Activated CD8-positive, alpha-beta memory T cell treated with anti-CD3 and anti-CD28 coated beads, Interleukin-2, amount 50 U/mL, for 24 hours (primary cell): Measurements from ENCODE around the gene CDKN2B-AS1.

Experiments
- DNase-seq: peaks from one replicate; pipeline ENCODE4 v3.0.0-alpha.2; 2020; ENCODE audit errors: extremely low read depth

CDKN2B-AS1 gene

DNA sequence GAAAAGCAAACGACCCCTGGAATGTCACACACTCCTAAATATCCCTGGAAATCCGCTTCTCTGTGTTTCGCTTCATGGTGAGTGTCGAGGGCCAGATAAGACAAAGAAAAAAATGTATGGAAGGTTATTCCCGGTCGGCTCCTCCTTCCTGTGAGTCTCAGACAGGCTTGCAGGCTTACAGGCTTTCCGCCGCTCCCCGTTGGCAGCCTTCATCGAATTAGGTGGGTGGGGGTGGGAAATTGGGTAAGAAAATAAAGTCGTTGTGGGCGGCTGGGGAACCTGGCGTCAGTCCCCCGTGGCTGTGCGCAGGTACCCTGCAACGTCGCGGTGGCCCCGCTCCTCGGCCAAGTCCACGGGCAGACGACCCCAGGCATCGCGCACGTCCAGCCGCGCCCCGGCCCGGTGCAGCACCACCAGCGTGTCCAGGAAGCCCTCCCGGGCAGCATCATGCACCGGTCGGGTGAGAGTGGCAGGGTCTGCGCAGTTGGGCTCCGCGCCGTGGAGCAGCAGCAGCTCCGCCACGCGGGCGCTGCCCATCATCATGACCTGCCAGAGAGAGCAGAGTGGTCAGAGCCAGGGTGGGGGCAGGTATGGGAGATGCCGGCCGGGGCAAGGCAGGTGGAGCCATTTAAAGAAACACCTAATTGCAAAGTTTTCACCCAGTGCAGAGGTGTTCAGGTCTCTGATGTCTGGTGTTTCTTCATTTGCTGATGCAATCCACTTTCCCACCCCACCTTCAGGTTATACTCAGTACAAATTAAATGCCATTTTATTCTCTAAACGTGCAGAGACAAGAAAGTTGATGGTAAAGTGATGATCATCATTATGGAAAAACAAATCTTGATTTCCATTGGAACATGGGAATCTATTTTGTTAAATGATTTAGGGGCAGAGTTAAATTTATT, 11.4 kb downstream of the CDKN2B-AS1 start:
- DNase-seq: no peak

DNA sequence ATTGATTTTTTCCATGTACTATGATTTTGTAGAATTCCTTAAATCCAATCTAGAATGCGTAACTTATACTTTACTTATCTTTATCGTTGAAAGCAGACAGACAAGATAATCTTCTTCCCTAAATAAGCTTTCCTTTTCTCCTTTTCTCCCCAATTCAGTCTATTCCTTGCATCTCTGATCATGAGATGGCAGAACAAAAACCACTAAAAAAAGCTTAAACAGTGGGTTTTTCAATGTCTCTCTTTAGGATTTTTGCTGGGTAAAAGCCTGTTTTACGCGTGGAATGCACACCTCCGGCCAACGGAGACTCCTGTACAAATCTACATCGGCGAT, 13.8 kb downstream of the CDKN2B-AS1 start:
- no peak for DNase-seq

DNA sequence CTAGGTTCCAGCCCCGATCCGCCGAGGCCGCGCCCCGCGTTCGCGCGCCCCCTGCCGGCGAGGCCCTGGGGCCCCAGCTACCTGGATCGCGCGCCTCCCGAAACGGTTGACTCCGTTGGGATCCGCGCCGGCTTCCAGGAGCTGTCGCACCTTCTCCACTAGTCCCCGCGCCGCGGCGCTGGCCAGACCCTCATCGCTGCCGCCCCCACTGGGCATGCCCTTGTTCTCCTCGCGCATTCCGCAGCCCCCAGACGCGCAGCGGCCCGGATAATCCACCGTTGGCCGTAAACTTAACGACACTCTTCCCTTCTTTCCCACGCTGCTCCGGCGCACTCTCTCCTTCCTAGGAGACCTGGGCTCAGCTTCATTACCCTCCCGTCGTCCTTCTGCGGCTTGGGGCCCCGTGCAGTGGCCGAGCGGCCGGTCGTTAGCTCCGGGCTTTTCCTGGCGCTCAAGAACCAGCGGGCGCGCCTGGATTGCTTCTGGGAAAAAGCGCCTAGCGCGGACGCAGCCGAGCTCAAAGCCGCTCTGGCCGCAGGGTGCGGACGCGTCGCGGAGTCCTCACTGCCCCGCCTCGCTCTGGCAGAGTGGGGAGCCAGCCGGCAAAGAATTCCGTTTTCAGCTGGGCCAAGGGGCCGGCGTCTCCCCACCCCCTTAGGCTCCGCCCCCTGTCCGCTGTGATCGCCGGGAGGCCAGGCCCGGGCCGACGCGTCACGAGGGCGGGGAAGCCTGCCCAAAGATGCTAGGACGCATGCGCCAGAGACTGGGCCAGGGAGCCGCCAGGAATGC, 14.3 kb downstream of the CDKN2B-AS1 start, which contains the start of gene CDKN2B:
Gene CDKN2B, minus strand, starts transcription at position 589 of the 789 bp plus-strand sequence. Its CDS starts 352 bp downstream, at position 237.
- DNase-seq: no peak

DNA sequence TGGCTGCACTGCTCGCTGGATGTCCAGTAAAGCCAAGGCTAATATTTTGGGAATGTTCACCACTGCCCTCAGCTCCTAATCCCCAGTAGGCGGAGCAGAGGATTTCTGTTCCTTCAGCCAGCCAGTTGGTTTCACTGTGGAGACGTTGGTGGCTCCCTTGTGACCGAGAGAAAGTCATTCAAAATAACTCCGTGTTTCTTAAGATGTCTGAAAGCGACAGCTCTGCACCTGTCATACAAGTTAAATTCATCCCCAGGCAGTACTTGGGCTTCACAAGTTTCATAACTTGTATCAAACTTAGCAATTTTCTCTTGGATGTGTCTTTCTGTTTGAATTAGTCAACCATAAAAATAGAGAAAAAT, 14.9 kb downstream of the CDKN2B-AS1 start:
- DNase-seq: no peak

DNA sequence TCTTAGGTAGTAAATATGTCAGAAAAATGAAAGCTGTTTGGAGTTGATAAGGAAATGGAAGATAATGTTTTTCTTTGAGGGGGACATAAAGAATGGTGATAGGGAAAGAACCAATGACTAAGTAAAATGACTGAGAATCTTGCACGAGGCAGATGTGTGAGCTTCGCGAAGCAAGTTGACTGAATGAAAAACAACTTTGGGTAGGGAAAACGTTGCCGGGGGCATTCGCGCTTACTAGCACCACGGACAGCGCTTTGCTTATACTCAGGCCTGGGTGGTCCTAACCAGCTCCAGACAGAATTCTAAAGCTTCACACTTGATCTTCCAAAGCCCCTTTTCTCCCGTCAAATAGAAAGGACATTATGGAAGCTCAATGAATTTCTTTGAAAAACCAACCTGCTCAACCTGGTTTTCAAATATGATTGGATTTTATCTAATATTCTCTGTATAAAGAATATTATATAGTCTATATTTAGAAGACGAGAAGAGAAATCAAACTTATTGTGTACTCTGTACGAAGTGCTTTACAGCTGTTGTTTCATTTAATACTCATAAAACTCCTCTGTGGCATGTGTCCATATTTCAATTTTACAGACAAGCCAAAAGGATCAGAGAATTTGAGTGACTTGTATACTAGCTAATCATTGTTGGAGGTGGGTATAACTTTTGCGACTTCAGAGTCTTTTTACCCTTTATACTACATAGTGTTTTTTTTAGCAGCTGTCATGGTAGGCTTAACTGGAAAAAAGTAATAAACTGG, 16.5 kb downstream of the CDKN2B-AS1 start:
- no peak for DNase-seq

DNA sequence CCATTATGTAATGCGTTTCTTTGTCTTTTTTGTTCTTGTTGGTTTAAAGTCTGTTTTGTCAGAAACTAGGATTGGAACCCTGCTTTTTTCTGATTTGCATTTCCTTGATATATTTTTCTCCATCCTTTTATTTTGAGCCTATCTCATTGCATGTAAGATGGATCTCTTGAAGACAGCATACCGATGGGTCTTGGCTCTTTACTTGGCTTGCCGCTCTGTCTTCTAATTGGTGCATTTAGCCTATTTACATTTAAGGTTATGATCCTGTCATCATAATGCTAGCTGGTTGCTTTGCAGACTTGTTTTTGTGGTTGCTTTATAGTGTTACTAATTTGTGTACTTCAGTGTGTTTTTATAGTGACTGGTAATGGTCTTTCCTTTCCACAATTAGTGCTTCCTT, 27.8 kb downstream of the CDKN2B-AS1 start:
- no peak for DNase-seq

DNA sequence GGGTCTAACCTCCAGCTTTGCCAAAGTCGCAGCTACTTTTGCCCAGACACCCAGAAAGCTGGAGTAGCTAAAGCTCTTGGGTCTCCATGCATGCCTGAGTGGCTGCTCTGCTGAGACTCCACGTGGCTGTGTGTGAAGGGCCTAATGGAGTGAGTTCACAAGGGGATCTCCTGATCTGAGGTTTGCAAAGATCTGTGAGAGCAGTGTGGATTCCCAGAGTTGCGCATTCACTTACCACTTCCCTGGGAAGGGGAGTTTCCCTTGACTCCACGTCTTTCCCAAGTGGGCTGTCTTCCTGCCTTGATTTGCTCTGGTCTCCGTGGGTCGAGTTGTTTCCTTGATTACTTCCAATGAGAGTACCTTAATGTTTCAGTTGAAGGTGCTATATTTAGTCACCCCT, 32.1 kb downstream of the CDKN2B-AS1 start:
- DNase-seq: no peak

DNA sequence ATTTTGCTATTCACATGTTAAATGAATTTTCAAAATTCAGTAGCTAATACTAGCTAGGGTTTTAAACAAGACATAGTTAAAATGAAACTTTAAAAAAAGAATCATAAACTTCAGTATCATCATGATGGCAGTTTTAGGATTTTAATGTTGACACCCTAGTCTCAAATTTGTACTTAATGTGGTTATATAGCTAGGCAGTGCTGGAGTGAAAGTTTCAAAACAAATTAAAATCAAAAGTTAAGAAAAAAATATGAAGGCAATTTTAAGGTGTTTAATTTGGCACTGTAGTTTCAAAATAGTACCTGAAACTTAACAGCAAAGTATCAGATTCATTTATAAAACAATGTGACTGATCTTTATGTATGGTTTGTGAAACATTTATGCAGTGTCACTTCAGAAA, 33.8 kb downstream of the CDKN2B-AS1 start:
- DNase-seq: no peak

DNA sequence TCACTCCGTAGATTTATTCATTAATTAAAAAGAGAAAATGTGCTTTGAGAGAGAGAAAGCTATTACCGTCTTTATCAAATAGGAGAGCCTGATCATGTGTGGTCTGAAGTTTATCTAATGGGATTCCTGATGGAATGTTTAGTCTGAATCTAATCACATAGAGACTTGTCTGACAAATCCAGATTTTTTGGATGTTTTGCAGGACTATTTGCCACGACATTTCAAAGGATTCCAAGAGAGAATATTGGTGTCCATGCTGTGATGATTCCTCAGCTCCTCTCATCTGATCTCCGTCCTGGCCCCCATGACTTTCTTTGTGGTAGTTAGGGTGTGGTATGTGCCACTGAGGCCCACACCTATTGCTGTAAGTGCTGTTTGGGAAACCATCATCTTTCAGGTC, 34.6 kb downstream of the CDKN2B-AS1 start:
- DNase-seq: no peak

DNA sequence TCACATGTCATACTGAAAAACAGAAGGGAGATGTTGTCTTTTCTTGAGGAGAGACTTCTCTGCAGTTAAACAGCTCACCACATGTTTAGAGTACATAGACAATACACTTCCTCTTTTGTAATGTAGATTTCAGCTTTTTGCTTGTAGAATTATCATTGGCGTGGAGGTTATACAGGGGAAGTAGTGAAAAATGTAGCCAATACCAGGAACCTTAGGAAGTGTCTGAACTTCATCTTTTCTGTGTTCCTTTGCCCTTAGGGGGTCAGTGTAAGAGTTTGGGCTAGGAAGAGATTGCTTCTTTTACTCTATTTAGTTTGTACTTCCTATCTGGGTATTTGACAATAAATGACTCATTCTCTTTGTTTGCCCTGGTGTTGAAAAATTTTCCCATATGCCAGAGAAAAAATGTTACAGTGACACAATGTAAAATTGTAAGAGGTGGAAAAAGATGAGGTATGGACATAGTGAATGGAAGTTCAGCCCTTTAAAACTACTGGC, 35.6 kb downstream of the CDKN2B-AS1 start:
- DNase-seq: no peak

DNA sequence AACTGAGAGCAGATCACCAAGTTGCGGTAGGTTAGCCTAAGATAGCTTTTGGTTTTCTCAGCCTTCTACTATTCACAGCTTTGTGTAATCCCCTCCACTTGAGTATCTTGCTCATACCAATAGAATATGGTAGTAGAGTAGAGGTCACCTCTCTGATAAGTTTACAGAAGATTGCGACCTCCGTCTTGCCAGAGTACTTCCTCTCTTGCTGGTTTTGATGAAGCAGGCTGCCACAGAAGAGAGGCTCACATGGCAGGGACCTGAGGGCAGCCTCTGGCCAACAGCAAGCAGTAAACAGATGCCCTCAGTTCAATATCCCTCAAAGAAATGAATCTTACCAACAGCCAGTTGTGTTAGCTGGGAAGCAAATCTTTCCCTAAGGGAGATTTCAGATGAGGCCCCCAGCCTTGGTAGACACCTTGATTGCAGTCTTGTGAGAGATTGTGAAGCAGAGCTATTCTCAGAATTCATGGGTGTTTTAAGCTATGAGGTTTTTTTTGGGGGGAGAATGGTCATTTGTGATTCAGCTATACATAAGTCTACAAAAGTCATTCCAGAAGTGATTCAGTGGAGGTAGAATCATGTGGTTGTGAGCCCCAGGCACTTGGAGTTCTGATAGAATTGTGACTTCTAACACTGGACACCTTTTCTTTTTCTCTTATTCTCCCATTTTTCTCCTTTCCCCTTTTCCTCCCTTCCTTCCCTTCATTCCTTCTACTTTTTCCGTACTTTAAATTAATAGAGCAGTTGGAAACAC, 37.2 kb downstream of the CDKN2B-AS1 start:
- DNase-seq: no peak

DNA sequence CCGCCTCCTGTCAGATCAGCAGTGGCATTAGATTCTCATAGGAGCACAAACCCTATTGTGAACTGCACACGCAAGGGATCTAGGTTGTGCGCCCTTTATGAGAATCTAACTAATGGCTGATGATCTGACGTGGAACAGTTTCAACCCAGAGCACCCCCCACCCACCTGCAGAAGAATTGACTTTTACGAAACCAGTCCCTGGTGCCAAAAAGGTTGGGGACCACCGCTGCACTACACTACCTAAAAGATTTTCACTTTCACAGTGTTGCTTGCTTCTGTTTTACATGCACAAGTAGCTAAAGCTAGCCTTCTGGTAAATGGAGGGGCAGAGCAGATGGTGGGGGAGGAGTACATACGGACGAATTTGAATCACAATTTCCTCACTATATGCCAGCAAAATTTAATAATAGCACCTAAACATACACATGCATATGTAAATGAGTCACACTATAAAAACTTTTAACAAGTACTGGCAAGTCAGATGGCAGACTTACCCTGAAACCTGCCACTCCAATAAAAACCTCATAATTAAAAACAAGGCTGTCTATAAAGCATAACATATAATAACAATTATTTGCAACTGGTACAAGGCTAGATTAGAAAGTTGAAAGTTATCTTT, 38.5 kb downstream of the CDKN2B-AS1 start:
- DNase-seq: no peak

DNA sequence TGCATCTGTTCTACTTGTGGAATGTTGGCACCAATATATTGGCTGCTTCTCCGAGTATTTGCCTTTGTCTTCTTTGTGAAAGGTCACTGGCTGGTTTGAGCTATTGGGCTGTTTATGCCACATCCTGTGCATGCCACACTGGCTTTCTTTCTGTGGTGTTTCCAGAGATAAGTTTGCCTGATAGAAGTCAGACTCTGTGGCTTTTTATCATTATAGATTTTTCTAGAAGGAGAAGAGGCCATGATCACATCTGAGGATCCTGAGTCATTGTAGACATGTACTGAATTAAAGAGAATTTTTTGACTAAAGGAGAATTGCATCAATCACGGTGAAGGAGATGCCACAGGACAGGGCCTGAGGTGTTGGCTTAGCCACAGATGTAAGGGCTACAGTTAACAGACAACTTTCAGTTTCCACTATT, 41.0 kb downstream of the CDKN2B-AS1 start:
- DNase-seq: no peak

DNA sequence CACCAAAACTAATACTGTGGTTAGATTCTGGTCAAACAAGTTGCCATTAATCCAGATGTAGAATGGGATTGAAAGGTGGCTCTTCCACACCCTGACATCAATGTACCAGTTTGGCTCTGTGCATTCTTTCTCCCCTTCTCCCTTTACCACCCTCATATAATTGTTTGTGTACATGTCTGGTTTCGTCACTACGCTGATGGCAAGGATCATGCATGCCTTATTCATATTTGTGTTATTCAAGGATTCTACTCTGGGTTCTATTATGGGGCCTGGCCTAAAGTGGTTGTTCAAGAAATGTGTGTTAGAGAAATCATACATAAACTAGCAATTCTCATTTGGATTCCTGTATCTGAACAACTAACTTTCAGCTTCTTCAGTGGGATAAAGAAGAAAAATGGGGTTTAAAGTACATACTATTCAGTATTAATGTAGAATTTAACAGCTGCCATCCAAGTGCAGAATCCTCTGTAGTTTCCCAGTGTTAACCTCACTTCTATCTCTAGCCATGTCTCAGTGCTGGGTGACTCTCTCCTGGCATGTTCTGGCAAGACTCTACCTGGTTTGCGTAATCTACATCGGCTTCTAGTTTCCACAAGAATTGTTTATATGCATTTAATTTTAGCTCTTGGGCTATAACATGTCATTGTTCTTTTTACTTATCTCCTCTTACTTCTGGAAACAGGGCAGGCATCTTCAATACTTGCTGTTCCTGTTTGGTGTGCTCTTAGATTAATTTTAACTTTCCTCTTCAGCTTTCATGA, 42.5 kb downstream of the CDKN2B-AS1 start:
- no peak for DNase-seq

DNA sequence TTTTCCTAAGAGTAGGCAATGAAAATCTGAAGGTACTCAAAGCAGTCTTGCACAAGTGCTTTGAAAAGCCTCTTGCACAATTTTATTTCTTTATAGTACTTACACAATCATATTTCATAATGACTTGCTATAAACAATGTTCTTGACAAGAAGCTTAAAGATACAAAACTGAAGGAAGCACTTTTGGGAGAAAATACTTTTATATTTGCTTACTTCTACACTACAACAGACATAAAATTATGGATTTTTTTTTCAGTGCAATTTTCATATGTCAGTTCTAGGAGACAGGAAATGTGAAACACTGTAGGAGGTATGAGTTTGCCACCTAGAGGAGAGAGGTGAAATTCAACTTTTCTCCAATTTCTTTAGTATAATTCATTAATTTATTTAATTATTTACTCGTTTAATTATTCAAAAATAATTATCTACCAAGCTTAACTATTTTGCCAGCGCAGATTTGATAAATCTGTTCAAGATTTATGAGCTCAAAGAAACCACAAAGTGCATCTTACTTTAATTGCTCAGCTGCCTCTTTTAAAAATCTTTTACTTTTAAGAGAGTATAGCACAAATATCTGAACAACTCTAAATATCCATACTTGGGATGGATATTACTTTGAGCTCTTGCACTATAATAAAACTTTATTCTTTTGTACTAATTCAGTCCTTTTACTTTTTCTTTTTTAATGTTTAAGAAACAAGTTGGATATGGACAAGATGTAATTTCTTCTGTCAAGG, 43.5 kb downstream of the CDKN2B-AS1 start:
- no peak for DNase-seq

DNA sequence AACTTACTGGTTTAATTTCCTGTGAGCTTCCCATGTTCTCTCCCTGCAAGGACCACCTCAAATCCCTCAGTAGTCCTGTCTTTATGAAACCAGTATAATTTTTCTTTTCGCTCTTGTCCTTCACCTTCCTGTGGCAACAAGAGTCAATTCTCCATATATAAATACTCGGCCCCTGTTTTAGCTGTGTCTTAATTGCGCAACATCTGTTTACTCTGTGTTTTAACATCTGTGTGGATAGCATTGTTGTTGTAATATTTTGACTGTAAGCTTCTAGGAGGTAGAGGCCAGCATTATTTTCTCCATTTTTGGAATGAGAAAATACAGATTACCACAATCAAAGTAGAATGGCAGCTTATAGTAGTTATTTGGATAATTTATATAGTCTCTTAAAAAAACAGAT, 44.7 kb downstream of the CDKN2B-AS1 start:
- no peak for DNase-seq

DNA sequence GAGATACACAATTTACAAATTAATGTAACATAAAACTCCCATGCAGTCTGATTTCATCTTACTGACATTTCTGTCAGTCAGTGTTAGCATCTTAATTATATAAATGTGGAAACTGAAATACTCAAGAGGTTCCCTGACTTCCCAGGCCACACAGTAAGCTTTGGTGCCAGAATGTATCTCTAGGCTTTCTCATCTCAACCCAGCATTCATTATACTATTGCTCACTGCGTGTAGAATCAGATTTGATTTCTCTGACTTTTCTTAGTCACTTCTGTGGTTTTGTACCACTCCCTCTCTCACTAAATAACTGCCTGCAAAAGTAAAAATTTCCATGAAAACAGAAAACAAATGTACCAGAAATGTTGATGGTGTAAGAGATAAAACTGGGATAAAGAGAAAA, 46.2 kb downstream of the CDKN2B-AS1 start:
- DNase-seq: no peak

DNA sequence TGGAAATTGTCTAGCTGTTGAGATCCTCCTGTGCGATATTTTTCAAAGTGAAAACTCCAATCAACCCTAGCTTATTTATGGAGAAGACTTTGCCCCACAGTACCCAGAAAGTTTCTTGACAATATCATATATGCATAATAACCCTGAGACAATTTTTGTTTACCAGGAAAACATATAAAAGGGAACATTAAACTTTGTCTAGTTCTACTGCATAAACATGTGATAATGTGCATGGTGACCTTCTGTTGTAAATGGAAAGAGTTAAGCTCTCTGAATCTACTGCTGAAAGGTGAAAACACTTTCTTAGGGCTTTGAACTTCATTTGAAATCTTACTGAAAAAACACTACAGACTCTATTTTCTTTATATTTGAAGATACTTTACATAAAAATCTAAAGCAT, 46.8 kb downstream of the CDKN2B-AS1 start:
- DNase-seq: no peak

DNA sequence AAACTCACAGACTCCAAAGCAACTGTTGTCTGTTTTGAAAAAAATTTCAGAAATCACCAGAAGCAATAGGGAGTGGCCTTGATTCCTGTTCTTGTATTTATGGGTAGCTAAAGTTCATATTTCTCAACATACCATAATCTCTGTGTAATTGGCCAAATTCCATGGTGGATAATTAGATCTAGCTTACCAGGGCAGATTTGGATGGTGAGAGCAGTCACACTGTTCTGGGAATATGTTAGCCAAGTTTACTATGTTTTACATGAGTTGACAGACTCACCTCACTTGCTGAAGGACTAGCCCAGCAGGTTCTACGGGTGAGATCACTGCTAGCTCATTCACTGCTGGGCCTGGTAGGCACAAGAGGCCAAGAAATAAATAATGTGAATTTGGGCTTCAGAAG, 47.2 kb downstream of the CDKN2B-AS1 start:
- no peak for DNase-seq
